HepG2 (cell line): ENCODE results near the gene C20orf144. TPM values are rescaled to one million over a fixed set of nuclear protein-coding genes. Genes with fewer than 3 reads are reported as not detected.
A peak's percentile ranks its signal among the peaks of the same experiment; 100 is the strongest.

Source experiments
- AKAP8 ChIP-seq: sonication (generic); formaldehyde crosslinking; IDR thresholded peaks from 2 replicates; pipeline ENCODE4 v1.5.1; 2020; ENCODE audit warnings: mild to moderate bottlenecking, missing genetic modification reagents
- CREM ChIP-seq, 2 experiments: sonication (generic) in 1 of 2; formaldehyde crosslinking in 1 of 2; IDR thresholded peaks; 2 replicates each; pipeline versions ENCODE4 v1.4.0 to v1.6.1; 2016 to 2020; ENCODE audit warnings: antibody characterized with exemption in 1 of 2, mild to moderate bottlenecking in 1 of 2, missing genetic modification reagents in 1 of 2
- FOXA1 ChIP-seq, 2 experiments: fragments of 450-650 bp in 1 of 2; sonication (generic) in 1 of 2; formaldehyde crosslinking in 1 of 2; IDR thresholded peaks; 2 replicates each; pipeline versions ENCODE4 v1.4.0 to v1.6.1; 2016 to 2020; ENCODE audit warnings: missing genetic modification reagents in 1 of 2
- GTF3A ChIP-seq: sonication (generic); formaldehyde crosslinking; conservative IDR thresholded peaks from 2 replicates; pipeline ENCODE4 v1.4.0; 2020; ENCODE audit warnings: mild to moderate bottlenecking, missing genetic modification reagents
- HNF1A ChIP-seq, 2 experiments: sonication (generic) in 1 of 2; formaldehyde crosslinking in 1 of 2; IDR thresholded peaks; 2 replicates each; pipeline versions ENCODE4 v1.4.0 to v1.6.1; 2016 to 2020; ENCODE audit warnings: borderline replicate concordance in 1 of 2, low read depth in 1 of 2, mild to moderate bottlenecking in 1 of 2, missing genetic modification reagents in 1 of 2
- HNF1B ChIP-seq: sonication (generic); formaldehyde crosslinking; IDR thresholded peaks from 2 replicates; pipeline ENCODE4 v1.5.1; 2020; ENCODE audit warnings: mild to moderate bottlenecking, moderate library complexity, missing genetic modification reagents
- HNRNPH1 ChIP-seq: fragments of 200-400 bp; formaldehyde crosslinking; optimal IDR thresholded peaks from 2 replicates; pipeline ENCODE3; 2017; ENCODE audit warnings: mild to moderate bottlenecking, low read depth, low read length
- HNRNPL ChIP-seq: fragments of 200-400 bp; formaldehyde crosslinking; IDR thresholded peaks from 2 replicates; pipeline ENCODE4 v1.6.1; 2017; ENCODE audit warnings: mild to moderate bottlenecking, low read depth, low read length
- MXI1 ChIP-seq: IDR thresholded peaks from 3 replicates; pipeline ENCODE4 v1.6.1; 2012; ENCODE audit warnings: low read depth, low read length, inconsistent platforms, borderline replicate concordance
- NFKBIZ ChIP-seq: IDR thresholded peaks from 2 replicates; pipeline ENCODE4 v1.6.1; 2018; ENCODE audit warnings: missing genetic modification reagents, missing compliant biosample characterization
- NR2F1 ChIP-seq, 2 experiments: fragments of 450-650 bp in 1 of 2; formaldehyde crosslinking in 1 of 2; IDR thresholded peaks; 2 replicates each; pipeline versions ENCODE4 v1.5.0 to v1.6.1; 2016 to 2020; ENCODE audit warnings: mild to moderate bottlenecking in 1 of 2, missing compliant biosample characterization in 1 of 2, missing genetic modification reagents in 1 of 2, moderate library complexity in 1 of 2
- RARG ChIP-seq: sonication (generic); formaldehyde crosslinking; IDR thresholded peaks from 2 replicates; pipeline ENCODE4 v1.4.0; 2020; ENCODE audit warnings: low read depth, mild to moderate bottlenecking, missing genetic modification reagents
- RXRB ChIP-seq: IDR thresholded peaks from 2 replicates; pipeline ENCODE4 v1.6.1; 2016; ENCODE audit warnings: borderline replicate concordance, missing genetic modification reagents, missing compliant biosample characterization
- TBX2 ChIP-seq: sonication (generic); formaldehyde crosslinking; IDR thresholded peaks from 2 replicates; pipeline ENCODE4 v1.5.0; 2020; ENCODE audit warnings: missing genetic modification reagents, mild to moderate bottlenecking, borderline replicate concordance
- ZNF354B ChIP-seq: sonication (generic); formaldehyde crosslinking; IDR thresholded peaks from 2 replicates; pipeline ENCODE4 v1.8.0; 2022; ENCODE audit warnings: mild to moderate bottlenecking, missing genetic modification reagents
- ZNF607 ChIP-seq: sonication (generic); formaldehyde crosslinking; IDR thresholded peaks from 2 replicates; pipeline ENCODE4 v1.5.1; 2020; ENCODE audit warnings: missing genetic modification reagents, mild to moderate bottlenecking, borderline replicate concordance
- ZNF644 ChIP-seq: IDR thresholded peaks from 2 replicates; pipeline ENCODE4 v1.6.1; 2016; ENCODE audit warnings: low read depth
- ZSCAN12 ChIP-seq: sonication (generic); formaldehyde crosslinking; IDR thresholded peaks from 2 replicates; pipeline ENCODE4 v1.9.0; 2021; ENCODE audit warnings: mild to moderate bottlenecking, missing genetic modification reagents
- ZSCAN9 ChIP-seq: IDR thresholded peaks from 2 replicates; pipeline ENCODE4 v1.6.1; 2016; ENCODE audit warnings: borderline replicate concordance
- ZZZ3 ChIP-seq: sonication (generic); formaldehyde crosslinking; IDR thresholded peaks from 2 replicates; pipeline ENCODE4 v1.4.0; 2020; ENCODE audit warnings: missing genetic modification reagents, mild to moderate bottlenecking, borderline replicate concordance
- polyA plus RNA-seq, 8 experiments: library from polyadenylated mRNA; depleted of rRNA in 3 of 8; stranded (reverse) in 7 of 8; unstranded in 1 of 8; fragments of >200 nt; fragmentation: Illumina TruSeq in 4 of 8; extraction: Trizol in 4 of 8; gene quantifications; 2 replicates each; pipeline versions ENCODE4 v1.2.1 to v1.2.3, GENCODE V29; 2011 to 2016; ENCODE audit warnings: low read depth in 4 of 8, missing spikeins in 1 of 8, mixed read lengths in 1 of 8; ENCODE audit not compliant: insufficient read depth in 1 of 8
- total RNA-seq, 5 experiments: library from RNA; depleted of rRNA; stranded (reverse); fragments of >200 nt; fragmentation: Illumina TruSeq; extraction: Trizol; gene quantifications; 2 replicates each; pipeline ENCODE4 v1.2.3, GENCODE V29; 2016; ENCODE audit warnings: low read depth in 1 of 5
- TF ChIP-seq, protein P1 (sequence below): sonication (generic); formaldehyde crosslinking; conservative IDR thresholded peaks from 2 replicates; pipeline ENCODE4 v1.8.1; 2023; ENCODE audit warnings: missing genetic modification reagents

C20orf144 gene
- total and polyA plus RNA-seq, 2 of the 13 experiments (the other 11 are each of a cell fraction or from before 2014, with no cell fraction given) = 0.09 to 0.16 TPM

DNA sequence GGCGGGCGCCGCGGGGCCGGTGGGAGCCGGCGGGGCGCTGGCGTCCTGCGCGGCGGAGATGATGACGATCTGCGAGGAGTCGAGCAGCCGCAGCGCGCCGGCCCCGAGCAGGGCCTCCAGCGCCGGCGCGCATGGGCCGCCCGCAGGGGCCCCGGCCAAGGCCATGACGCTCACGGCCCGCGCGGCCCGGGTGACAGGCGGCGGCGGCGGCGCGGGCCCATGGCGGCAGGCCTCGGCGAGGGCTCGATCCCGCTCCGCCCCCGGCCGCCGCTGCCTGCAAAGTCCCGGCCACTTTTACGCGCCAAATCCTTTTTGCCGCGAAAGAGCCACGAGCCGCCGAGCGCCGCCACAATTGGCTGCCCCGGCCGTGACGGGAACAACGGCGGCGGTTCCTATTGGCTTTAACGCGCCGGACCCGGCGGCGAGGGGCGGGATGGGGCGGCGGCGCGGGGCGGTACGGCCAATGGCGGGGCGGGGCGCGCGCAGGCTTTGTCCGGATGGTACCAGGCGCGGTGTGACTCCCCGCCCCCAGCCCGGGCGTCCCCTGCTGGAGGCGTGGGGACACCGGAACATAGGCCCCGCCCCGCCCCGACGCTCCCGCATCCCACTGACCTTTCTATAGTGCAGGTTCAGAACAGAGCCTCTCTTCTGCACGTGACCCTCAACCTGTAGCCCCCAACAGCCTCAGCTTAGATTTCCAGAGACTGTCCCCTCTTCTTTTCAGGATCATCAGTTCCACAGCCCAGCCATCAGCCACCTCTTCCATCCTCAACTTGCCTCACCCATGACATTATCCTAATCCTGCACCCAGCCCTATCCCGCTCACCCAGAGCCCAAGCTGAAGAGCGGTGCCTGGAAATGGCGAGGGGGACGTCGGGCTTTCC is 24.2 kb downstream of the C20orf144 start, which contains the start of gene E2F1 (continued):
- TF ChIP-seq AKAP8 (CRISPR knock-in tag) = no peak
- peak; percentile 51; the same call in 1 of the 2 replicates for TF ChIP-seq CREM (IDR thresholded peaks at IDR 0.05)
- TF ChIP-seq CREM (CRISPR knock-in tag; IDR thresholded peaks at IDR 0.05) = 0 out of 2 replicates have a peak, but pooled peaks have one; percentile 36
- no peak for TF ChIP-seq FOXA1 (IDR thresholded peaks at IDR 0.05)
- TF ChIP-seq FOXA1 (CRISPR knock-in tag; IDR thresholded peaks at IDR 0.05) = no peak
- TF ChIP-seq HNRNPH1 = no peak
- no peak for TF ChIP-seq NR2F1 (CRISPR knock-in tag; IDR thresholded peaks at IDR 0.05)
- TF ChIP-seq ZSCAN9 (CRISPR knock-in tag) = peak; percentile 81; the same call in 1 of the 2 replicates
- TF ChIP-seq ZNF354B (CRISPR knock-in tag) = 0 out of 2 replicates have a peak, but pooled peaks have one; percentile 48
- no peak for TF ChIP-seq RARG (CRISPR knock-in tag)
- no peak; the same call in 1 of the 2 replicates for TF ChIP-seq RXRB (CRISPR knock-in tag)
- TF ChIP-seq ZSCAN12 (CRISPR knock-in tag) = peak; percentile 87
- peak; percentile 86 for TF ChIP-seq MXI1
- TF ChIP-seq, protein P1, sequence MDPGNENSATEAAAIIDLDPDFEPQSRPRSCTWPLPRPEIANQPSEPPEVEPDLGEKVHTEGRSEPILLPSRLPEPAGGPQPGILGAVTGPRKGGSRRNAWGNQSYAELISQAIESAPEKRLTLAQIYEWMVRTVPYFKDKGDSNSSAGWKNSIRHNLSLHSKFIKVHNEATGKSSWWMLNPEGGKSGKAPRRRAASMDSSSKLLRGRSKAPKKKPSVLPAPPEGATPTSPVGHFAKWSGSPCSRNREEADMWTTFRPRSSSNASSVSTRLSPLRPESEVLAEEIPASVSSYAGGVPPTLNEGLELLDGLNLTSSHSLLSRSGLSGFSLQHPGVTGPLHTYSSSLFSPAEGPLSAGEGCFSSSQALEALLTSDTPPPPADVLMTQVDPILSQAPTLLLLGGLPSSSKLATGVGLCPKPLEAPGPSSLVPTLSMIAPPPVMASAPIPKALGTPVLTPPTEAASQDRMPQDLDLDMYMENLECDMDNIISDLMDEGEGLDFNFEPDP (CRISPR knock-in tag) = no peak
- 0 out of 2 replicates have a peak, but pooled peaks have one; percentile 61 for TF ChIP-seq NFKBIZ (CRISPR knock-in tag)
- TF ChIP-seq GTF3A = no peak
- TF ChIP-seq HNF1B (CRISPR knock-in tag) = peak; percentile 37; the same call in 1 of the 2 replicates
- TF ChIP-seq ZZZ3 (CRISPR knock-in tag) = 0 out of 2 replicates have a peak, but pooled peaks have one; percentile 39
- no peak for TF ChIP-seq ZNF644 (CRISPR knock-in tag)
- 0 out of 2 replicates have a peak, but pooled peaks have one; percentile 54 for TF ChIP-seq ZNF607
- TF ChIP-seq HNRNPL = no peak
- TF ChIP-seq HNF1A (IDR thresholded peaks at IDR 0.05; ENCODE audit: low read depth) = no peak
- TF ChIP-seq HNF1A (CRISPR knock-in tag; IDR thresholded peaks at IDR 0.05; ENCODE audit: borderline replicate concordance) = peak; percentile 32; the same call in 1 of the 2 replicates
- peak; percentile 90 for TF ChIP-seq TBX2
